Nephron (organoid): ENCODE results near the gene THSD4.

Experiments
- H3K27ac Mint-ChIP-seq, 3 experiments: 2 replicates each; pipeline ENCODE4 v1.8.0; 2020; ENCODE audit warnings: mixed read lengths in 3 of 3, mild to moderate bottlenecking in 2 of 3, moderate library complexity in 1 of 3
- H3K27me3 Mint-ChIP-seq: 2 replicates; pipeline ENCODE4 v1.8.0; 2021; ENCODE audit warnings: low read depth, mild to moderate bottlenecking, moderate library complexity, mixed read lengths
- H3K36me3 Mint-ChIP-seq: 2 replicates; pipeline ENCODE4 v1.8.0; 2020; ENCODE audit warnings: low read depth, mixed read lengths
- H3K4me1 Mint-ChIP-seq: 2 replicates; pipeline ENCODE4 v1.8.0; 2020; ENCODE audit warnings: mixed read lengths
- H3K4me3 Mint-ChIP-seq, 3 experiments: 2 replicates each; pipeline ENCODE4 v1.8.0; 2020; ENCODE audit warnings: mild to moderate bottlenecking in 3 of 3, mixed read lengths in 3 of 3, moderate library complexity in 2 of 3
- H3K9me3 Mint-ChIP-seq: 2 replicates; pipeline ENCODE4 v1.8.0; 2020; ENCODE audit warnings: mixed read lengths
- TF ChIP-seq, protein P1 (sequence below), 3 experiments: fragments of 200-600 bp; sonication (generic); IDR thresholded peaks; one replicate each; pipeline ENCODE4 v1.5.0; 2021; ENCODE audit warnings: antibody characterized with exemption in 3 of 3; ENCODE audit not compliant: unreplicated experiment in 3 of 3

THSD4 gene

DNA sequence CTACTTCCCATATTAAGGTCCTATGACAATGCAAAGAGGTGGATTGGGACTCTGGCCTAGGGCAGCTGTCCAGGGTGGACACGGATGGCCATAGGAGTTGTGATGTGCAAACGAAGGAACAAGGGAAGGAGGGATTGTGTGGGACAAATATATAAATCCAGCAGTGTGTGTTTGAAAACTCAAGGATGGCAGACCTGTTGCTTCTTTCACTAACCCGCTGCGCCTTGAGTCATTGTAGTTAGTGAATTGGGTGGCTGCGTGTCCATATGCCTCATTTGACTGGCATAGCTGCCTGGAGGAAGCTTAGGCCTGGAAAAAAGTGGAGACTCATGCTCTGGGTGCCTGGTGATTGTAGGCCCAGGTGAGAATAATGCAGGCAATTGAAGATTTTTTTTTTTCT is 334.7 kb downstream of the THSD4 start:
- Mint-ChIP-seq H3K9me3 (no peaks in the 10 kb centered on the region), H3K4me3 (no peak overlapping the region), H3K27ac (peak overlapping the region in 1 of 3 experiments; percentile 31), H3K4me1 (peaks cover 27% of the 10 kb centered on the region), H3K36me3 (no peaks in the 10 kb centered on the region), H3K27me3 (peaks cover 4% of the 10 kb centered on the region)
- TF ChIP-seq, protein P1, sequence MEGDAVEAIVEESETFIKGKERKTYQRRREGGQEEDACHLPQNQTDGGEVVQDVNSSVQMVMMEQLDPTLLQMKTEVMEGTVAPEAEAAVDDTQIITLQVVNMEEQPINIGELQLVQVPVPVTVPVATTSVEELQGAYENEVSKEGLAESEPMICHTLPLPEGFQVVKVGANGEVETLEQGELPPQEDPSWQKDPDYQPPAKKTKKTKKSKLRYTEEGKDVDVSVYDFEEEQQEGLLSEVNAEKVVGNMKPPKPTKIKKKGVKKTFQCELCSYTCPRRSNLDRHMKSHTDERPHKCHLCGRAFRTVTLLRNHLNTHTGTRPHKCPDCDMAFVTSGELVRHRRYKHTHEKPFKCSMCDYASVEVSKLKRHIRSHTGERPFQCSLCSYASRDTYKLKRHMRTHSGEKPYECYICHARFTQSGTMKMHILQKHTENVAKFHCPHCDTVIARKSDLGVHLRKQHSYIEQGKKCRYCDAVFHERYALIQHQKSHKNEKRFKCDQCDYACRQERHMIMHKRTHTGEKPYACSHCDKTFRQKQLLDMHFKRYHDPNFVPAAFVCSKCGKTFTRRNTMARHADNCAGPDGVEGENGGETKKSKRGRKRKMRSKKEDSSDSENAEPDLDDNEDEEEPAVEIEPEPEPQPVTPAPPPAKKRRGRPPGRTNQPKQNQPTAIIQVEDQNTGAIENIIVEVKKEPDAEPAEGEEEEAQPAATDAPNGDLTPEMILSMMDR (IDR thresholded peaks at IDR 0.05; ENCODE audit: unreplicated experiment in 3 of 3) = no peak

DNA sequence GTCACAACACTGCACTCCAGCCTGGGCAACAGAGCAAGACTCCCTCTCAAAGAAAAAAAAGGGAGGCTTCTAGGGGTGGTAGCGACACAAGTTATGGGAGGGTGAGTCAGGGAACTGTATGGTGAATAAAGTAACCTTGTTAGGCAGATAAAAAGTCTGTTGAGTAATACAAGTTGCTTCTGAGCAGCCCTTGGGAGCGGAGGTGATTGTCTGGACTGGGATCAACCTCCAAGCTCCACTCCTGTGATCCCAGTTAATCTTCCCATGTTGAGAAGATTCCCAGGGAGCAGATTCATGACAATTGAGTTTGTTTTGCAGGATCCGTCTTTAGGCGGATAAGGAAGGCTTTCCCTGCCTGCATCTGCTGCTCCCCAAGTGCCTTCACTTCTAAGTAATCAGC is 335.9 kb downstream of the THSD4 start:
- Mint-ChIP-seq H3K36me3 (no peaks in the 10 kb centered on the region), H3K27ac (no peak overlapping the region), H3K9me3 (no peaks in the 10 kb centered on the region), H3K4me1 (peaks cover 38% of the 10 kb centered on the region), H3K4me3 (no peak overlapping the region), H3K27me3 (peaks cover 8% of the 10 kb centered on the region)
- TF ChIP-seq, protein P1 (IDR thresholded peaks at IDR 0.05; ENCODE audit: unreplicated experiment in 3 of 3) = no peak

DNA sequence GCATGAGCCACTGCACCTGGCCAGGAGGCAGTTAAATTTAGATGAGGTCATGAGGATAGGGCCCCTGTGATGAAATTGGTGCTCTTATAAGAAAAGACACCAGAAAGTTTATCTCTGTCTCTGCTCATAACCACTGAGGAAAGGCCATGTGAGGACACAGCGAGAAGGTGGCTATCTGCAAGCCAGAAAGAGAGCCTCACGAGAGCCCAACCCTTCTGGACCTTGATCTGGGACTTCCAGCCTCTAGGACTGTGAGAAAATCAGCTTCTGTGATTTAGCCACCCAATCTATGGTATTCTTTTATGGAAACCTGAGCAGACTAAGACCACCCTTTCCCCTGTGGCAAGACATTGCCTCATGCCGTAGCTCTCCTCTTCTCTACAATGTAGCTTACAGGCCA is 337.6 kb downstream of the THSD4 start:
- TF ChIP-seq, protein P1 (IDR thresholded peaks at IDR 0.05; ENCODE audit: unreplicated experiment in 3 of 3) = no peak
- H3K4me3 Mint-ChIP-seq = no peak overlapping the region
- H3K36me3 Mint-ChIP-seq = no peaks in the 10 kb centered on the region
- no peaks in the 10 kb centered on the region for H3K9me3 Mint-ChIP-seq
- H3K27me3 Mint-ChIP-seq = peaks cover 8% of the 10 kb centered on the region
- H3K4me1 Mint-ChIP-seq = peaks cover 38% of the 10 kb centered on the region
- H3K27ac Mint-ChIP-seq = peak overlapping the region in 1 of 3 experiments; percentile 4

DNA sequence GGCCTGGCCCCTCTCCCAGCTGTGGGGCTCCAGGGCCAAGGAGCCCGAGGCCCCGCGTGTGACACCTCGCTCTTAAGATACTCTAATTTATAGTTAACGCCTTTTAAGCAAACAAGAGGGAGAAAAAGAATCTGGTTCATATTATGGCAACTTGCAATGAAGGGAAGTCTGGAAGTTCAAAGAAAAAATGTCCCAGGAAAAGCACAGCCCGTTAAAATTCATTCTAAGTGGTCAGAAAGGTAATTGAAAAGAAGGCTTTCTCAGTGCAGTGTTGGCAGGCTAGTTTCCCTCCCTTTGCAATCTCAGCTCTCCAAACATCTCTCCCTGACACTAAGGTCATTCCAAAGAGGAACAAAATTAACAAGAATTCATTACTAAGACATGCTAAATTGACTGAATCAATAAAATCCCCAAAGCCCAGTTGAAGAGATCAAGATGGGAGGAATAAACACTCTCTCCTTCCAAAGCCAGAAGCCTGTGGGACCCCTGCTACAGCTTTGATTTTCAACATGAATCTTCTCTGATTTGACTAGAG is 339.3 kb downstream of the THSD4 start:
- TF ChIP-seq, protein P1 (IDR thresholded peaks at IDR 0.05; ENCODE audit: unreplicated experiment in 3 of 3) = no peak
- Mint-ChIP-seq H3K4me1 (peaks cover 32% of the 10 kb centered on the region), H3K36me3 (no peaks in the 10 kb centered on the region), H3K4me3 (no peak overlapping the region), H3K9me3 (no peaks in the 10 kb centered on the region), H3K27ac (peak overlapping the region; percentile 33 to 79 (median 52)), H3K27me3 (peaks cover 11% of the 10 kb centered on the region)

DNA sequence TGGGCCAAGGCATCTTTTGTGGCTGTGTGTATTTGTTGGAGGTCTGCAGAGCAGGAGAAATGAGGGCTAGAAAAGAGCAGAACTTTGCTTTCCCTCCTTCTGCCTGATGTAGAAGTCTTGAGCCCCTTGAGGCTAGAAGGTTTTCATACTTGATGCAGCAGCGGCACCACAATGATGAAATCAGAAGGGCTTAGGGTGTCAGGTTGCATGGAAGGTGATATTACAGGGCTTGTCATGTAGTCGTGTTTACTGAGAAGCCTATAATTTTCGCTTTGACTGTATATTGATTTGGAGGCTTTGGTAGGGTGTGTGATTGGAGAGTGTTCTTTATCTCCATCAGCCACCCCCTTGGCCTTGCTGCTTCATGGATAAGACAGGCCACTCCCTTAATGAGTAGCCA is 339.8 kb downstream of the THSD4 start:
- Mint-ChIP-seq H3K4me3 (no peak overlapping the region), H3K4me1 (peaks cover 30% of the 10 kb centered on the region), H3K27ac (peak overlapping the region; percentile 33 to 79 (median 52)), H3K27me3 (peaks cover 11% of the 10 kb centered on the region), H3K36me3 (no peaks in the 10 kb centered on the region), H3K9me3 (no peaks in the 10 kb centered on the region)
- TF ChIP-seq, protein P1 (IDR thresholded peaks at IDR 0.05; ENCODE audit: unreplicated experiment in 3 of 3) = no peak

DNA sequence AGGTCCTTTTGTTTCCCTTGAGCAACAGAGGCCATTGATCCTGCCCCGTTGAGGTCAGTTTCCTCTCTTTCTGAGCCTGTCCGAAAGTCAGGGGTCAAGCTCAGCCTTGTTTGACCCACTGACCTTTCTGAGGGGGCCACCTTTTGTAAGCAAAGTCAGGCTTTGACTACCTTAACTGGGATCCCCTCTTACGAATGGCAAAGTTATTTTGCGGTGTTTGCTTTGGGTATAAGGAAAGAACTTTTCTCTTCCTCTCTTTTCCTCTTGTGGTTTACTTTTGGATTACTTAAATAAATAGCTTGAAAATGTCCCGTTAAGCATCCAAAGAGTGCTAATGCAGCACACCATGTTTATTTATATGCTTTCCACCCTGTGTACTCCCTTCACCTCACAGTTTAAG is 340.6 kb downstream of the THSD4 start:
- H3K4me3 Mint-ChIP-seq = no peak overlapping the region
- TF ChIP-seq, protein P1 (IDR thresholded peaks at IDR 0.05; ENCODE audit: unreplicated experiment in 3 of 3) = no peak
- H3K9me3 Mint-ChIP-seq = no peaks in the 10 kb centered on the region
- peaks cover 30% of the 10 kb centered on the region for H3K4me1 Mint-ChIP-seq
- H3K27ac Mint-ChIP-seq = no peak overlapping the region
- H3K27me3 Mint-ChIP-seq = peaks cover 11% of the 10 kb centered on the region
- no peaks in the 10 kb centered on the region for H3K36me3 Mint-ChIP-seq
